A673 (cell line): ENCODE results near the gene FAM20A. TPM values are rescaled to one million over a fixed set of nuclear protein-coding genes. Genes with fewer than 3 reads are reported as not detected.

Source experiments
- BruUV-seq: library from RNA; stranded (reverse); fragments of 400-500 nt; replicated peaks from 2 replicates; lab custom pipeline; 2021; lab: Mats Ljungman, UMichigan
- CTCF ChIA-PET: fragments of 300-600 bp; sonication (Branson Sonifier 250); formaldehyde crosslinking; loops from one replicate; lab custom pipeline; 2022; ENCODE audit warnings: antibody characterized with exemption; lab: Charles Lee
- POLR2A ChIA-PET: fragments of 300-600 bp; sonication (Branson Sonifier 250); formaldehyde crosslinking; loops from one replicate; lab custom pipeline; 2022; ENCODE audit warnings: antibody characterized with exemption; ENCODE audit not compliant: low non-redundant PET; lab: Charles Lee
- DNase-seq: peaks from one replicate; pipeline ENCODE4 v3.0.0-alpha.2; 2015; ENCODE audit warnings: low spot score
- H3K27ac ChIP-seq: fragments of 200-600 bp; sonication (generic); 2 replicates; pipeline ENCODE4 v1.5.1; 2016; ENCODE audit warnings: mixed run types, low read depth, mild to moderate bottlenecking, mixed read lengths, antibody characterized with exemption, low read length; ENCODE audit not compliant: poor library complexity, severe bottlenecking
- H3K27me3 ChIP-seq: fragments of 200-600 bp; sonication (generic); replicated peaks from 2 replicates; pipeline ENCODE4 v1.6.1; 2017; ENCODE audit warnings: mixed run types, low read depth, mild to moderate bottlenecking, mixed read lengths, antibody characterized with exemption, low read length; ENCODE audit not compliant: insufficient read depth, poor library complexity
- H3K36me3 ChIP-seq: fragments of 200-600 bp; sonication (generic); 2 replicates; pipeline ENCODE4 v1.6.1; 2016; ENCODE audit warnings: mixed run types, mild to moderate bottlenecking, mixed read lengths, antibody characterized with exemption, low read length; ENCODE audit not compliant: insufficient read depth, poor library complexity, severe bottlenecking
- H3K4me1 ChIP-seq: fragments of 200-600 bp; sonication (generic); 2 replicates; pipeline ENCODE4 v1.6.1; 2017; ENCODE audit warnings: mixed run types, mild to moderate bottlenecking, mixed read lengths, antibody characterized with exemption, low read length; ENCODE audit not compliant: insufficient read depth, poor library complexity, severe bottlenecking
- H3K4me3 ChIP-seq: fragments of 200-600 bp; sonication (generic); 2 replicates; pipeline ENCODE4 v1.5.1; 2016; ENCODE audit warnings: low read depth, mixed run types, mild to moderate bottlenecking, mixed read lengths, low read length; ENCODE audit not compliant: poor library complexity, severe bottlenecking
- H3K9me3 ChIP-seq: fragments of 200-600 bp; sonication (generic); 2 replicates; pipeline ENCODE4 v1.6.1; 2016; ENCODE audit warnings: mixed run types, low read depth, mild to moderate bottlenecking, mixed read lengths, antibody characterized with exemption, low read length; ENCODE audit not compliant: poor library complexity, severe bottlenecking
- EZH2 ChIP-seq: fragments of 200-600 bp; sonication (generic); IDR thresholded peaks from 2 replicates; pipeline ENCODE4 v1.6.1; 2017; ENCODE audit warnings: borderline replicate concordance, low read depth, mild to moderate bottlenecking, mixed read lengths, antibody characterized with exemption, low read length; ENCODE audit not compliant: poor library complexity, severe bottlenecking
- intact Hi-C: fragments of 100-400 bp; cut with micrococcal nuclease; formaldehyde crosslinking; loops from one replicate; pipeline ENCODE4 v1.10.0; 2022; ENCODE audit not compliant: unreplicated experiment
- total RNA-seq: library from RNA; stranded (reverse); gene quantifications from 2 replicates; pipeline ENCODE4 v1.2.3, GENCODE V29; 2021
- TF ChIP-seq, protein P1 (sequence below): fragments of 300-800, 200-600 bp; sonication (generic); conservative IDR thresholded peaks from 2 replicates; pipeline ENCODE4 v1.5.1; 2017; ENCODE audit warnings: low read depth, mild to moderate bottlenecking, antibody characterized with exemption, low read length, moderate library complexity, mixed read lengths

The FAM20A gene
- total RNA-seq, 1 experiment from 2014 or later = not detected

GRCh38 chr17:68581863-68582645, 19.1 kb downstream of the FAM20A start:
- intact Hi-C loops = no loop called here
- TF ChIP-seq, protein P1, sequence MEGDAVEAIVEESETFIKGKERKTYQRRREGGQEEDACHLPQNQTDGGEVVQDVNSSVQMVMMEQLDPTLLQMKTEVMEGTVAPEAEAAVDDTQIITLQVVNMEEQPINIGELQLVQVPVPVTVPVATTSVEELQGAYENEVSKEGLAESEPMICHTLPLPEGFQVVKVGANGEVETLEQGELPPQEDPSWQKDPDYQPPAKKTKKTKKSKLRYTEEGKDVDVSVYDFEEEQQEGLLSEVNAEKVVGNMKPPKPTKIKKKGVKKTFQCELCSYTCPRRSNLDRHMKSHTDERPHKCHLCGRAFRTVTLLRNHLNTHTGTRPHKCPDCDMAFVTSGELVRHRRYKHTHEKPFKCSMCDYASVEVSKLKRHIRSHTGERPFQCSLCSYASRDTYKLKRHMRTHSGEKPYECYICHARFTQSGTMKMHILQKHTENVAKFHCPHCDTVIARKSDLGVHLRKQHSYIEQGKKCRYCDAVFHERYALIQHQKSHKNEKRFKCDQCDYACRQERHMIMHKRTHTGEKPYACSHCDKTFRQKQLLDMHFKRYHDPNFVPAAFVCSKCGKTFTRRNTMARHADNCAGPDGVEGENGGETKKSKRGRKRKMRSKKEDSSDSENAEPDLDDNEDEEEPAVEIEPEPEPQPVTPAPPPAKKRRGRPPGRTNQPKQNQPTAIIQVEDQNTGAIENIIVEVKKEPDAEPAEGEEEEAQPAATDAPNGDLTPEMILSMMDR = no peak
- TF ChIP-seq EZH2 = no peak
- Histone ChIP-seq H3K4me1 (no peaks in the 10 kb centered on the region), H3K36me3 (no peaks in the 10 kb centered on the region), H3K9me3 (no peaks in the 10 kb centered on the region), H3K27me3 (no peaks in the 10 kb centered on the region), H3K27ac (no peak overlapping the region), H3K4me3 (no peak overlapping the region)
- DNase-seq = no peak
- ChIA-PET CTCF (no interaction called here), POLR2A (no interaction called here)
- BruUV-seq = no TSS peak

GRCh38 chr17:68580236-68580770, 20.9 kb downstream of the FAM20A start:
- BruUV-seq = no TSS peak
- H3K9me3 ChIP-seq = no peaks in the 10 kb centered on the region
- TF ChIP-seq EZH2 = no peak
- TF ChIP-seq, protein P1 = no peak
- POLR2A ChIA-PET = no interaction called here
- no peak overlapping the region for H3K27ac ChIP-seq
- no peak for DNase-seq
- no peaks in the 10 kb centered on the region for H3K27me3 ChIP-seq
- H3K36me3 ChIP-seq = no peaks in the 10 kb centered on the region
- intact Hi-C loops = no loop called here
- CTCF ChIA-PET = no interaction called here
- H3K4me1 ChIP-seq = no peaks in the 10 kb centered on the region
- no peak overlapping the region for H3K4me3 ChIP-seq

- no peak for TF ChIP-seq EZH2
- TF ChIP-seq, protein P1 = no peak
- H3K4me1 ChIP-seq = no peaks in the 10 kb centered on the region
- H3K4me3 ChIP-seq = no peak overlapping the region
- H3K36me3 ChIP-seq = no peaks in the 10 kb centered on the region
- no peak overlapping the region for H3K27ac ChIP-seq
- ChIA-PET POLR2A (no interaction called here), CTCF (no interaction called here)
- no TSS peak for BruUV-seq
- no peaks in the 10 kb centered on the region for H3K27me3 ChIP-seq
- DNase-seq = no peak
- intact Hi-C loops = no loop called here
- H3K9me3 ChIP-seq = no peaks in the 10 kb centered on the region
Measured at GRCh38 chr17:68579194-68579927, 21.8 kb downstream of the FAM20A start.
